Measurements from ENCODE around the gene ZMIZ1. TPM values are rescaled to one million over a fixed set of nuclear protein-coding genes. Genes with fewer than 3 reads are reported as not detected.

The ZMIZ1 gene
- polyA plus RNA-seq, 2 donors: 29.2 to 29.7 TPM

DNA sequence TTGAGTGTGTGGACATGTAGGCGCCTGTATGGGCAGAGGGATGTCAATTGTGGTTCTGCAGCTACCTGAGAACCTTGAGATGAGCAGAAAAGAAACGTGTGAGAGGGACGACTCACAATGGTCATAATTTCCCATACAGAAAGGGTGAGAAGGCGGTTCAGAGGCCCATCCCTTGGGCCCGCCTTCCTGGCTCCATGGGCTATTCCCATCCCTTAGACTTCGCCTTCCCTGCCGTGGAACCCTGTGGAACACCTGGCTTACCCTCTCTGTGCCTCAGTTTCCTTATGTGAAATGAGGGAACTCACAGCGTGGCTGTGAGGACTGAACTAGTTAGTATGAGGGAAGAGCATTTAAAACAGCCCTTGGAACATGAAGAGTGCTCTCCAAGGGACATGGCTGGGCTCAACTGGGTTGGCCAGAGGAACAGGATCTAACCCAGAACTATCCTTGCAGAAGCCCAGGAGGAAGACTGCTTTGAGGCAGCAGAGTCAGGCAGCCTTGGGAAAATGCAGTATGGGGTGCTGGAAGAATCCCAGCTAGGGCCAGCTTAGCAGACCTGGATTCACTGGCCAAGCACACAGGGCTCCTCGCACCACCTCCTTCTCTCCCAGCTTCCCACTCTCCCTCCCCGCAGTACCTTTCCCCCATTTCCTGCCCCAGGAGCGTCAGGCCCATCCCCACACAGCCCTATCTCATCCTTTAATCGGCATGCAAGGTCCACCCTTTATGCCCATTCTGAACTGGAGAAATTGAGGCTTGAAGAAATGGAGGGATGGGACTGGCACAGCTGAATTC is 11.1 kb upstream of the ZMIZ1 start:
- no peak overlapping the region for H3K27ac ChIP-seq (ENCODE audit: low read depth in 2 of 2, low read length in 1 of 2)
- H3K9me3 ChIP-seq (ENCODE audit: control insufficient read depth in 2 of 2, insufficient read depth in 1 of 2, low read depth in 1 of 2, low read length in 1 of 2): no peaks in the 10 kb centered on the region
- no peaks in the 10 kb centered on the region for H3K27me3 ChIP-seq (ENCODE audit: control insufficient read depth in 1 of 2, insufficient read depth in 2 of 2, low read length in 2 of 2)
- no peaks in the 10 kb centered on the region for H3K4me1 ChIP-seq (ENCODE audit: control insufficient read depth in 2 of 2, insufficient read depth in 2 of 2, low read length in 1 of 2)
- H3K36me3 ChIP-seq (ENCODE audit: control insufficient read depth in 2 of 2, insufficient read depth in 2 of 2, low read length in 1 of 2): no peaks in the 10 kb centered on the region
- WGBS, 2 donors: 76 to 80% methylated on average over 12 of the region's 12 CpGs
- H3K4me3 ChIP-seq (ENCODE audit: low read depth in 1 of 2, low read length in 2 of 2): no peak overlapping the region

GRCh38 chr10:79058899-79059841 is 9.6 kb upstream of the ZMIZ1 start:
- no peaks in the 10 kb centered on the region for H3K27me3 ChIP-seq (ENCODE audit: control insufficient read depth in 1 of 2, insufficient read depth in 2 of 2, low read length in 2 of 2)
- peaks cover 0 to 1% of the 10 kb centered on the region in 2 donors for H3K4me1 ChIP-seq (ENCODE audit: control insufficient read depth in 2 of 2, insufficient read depth in 2 of 2, low read length in 1 of 2)
- no peaks in the 10 kb centered on the region for H3K36me3 ChIP-seq (ENCODE audit: control insufficient read depth in 2 of 2, insufficient read depth in 2 of 2, low read length in 1 of 2)
- H3K4me3 ChIP-seq (ENCODE audit: low read depth in 1 of 2, low read length in 2 of 2): no peak overlapping the region
- H3K27ac ChIP-seq (ENCODE audit: low read depth in 2 of 2, low read length in 1 of 2): no peak overlapping the region
- WGBS, 2 donors: 74 to 86% methylated on average over 10 of the region's 10 CpGs
- no peaks in the 10 kb centered on the region for H3K9me3 ChIP-seq (ENCODE audit: control insufficient read depth in 2 of 2, insufficient read depth in 1 of 2, low read depth in 1 of 2, low read length in 1 of 2)

- H3K27ac ChIP-seq (ENCODE audit: low read depth in 2 of 2, low read length in 1 of 2): no peak overlapping the region
- H3K36me3 ChIP-seq (ENCODE audit: control insufficient read depth in 2 of 2, insufficient read depth in 2 of 2, low read length in 1 of 2): no peaks in the 10 kb centered on the region
- H3K27me3 ChIP-seq (ENCODE audit: control insufficient read depth in 1 of 2, insufficient read depth in 2 of 2, low read length in 2 of 2): no peaks in the 10 kb centered on the region
- WGBS, 2 donors: 60 to 82% methylated on average over 11 of the region's 11 CpGs
- no peak overlapping the region for H3K4me3 ChIP-seq (ENCODE audit: low read depth in 1 of 2, low read length in 2 of 2)
- H3K4me1 ChIP-seq (ENCODE audit: control insufficient read depth in 2 of 2, insufficient read depth in 2 of 2, low read length in 1 of 2): peaks cover 0 to 3% of the 10 kb centered on the region in 2 donors
- no peaks in the 10 kb centered on the region for H3K9me3 ChIP-seq (ENCODE audit: control insufficient read depth in 2 of 2, insufficient read depth in 1 of 2, low read depth in 1 of 2, low read length in 1 of 2)
Observed at GRCh38 chr10:79059859-79060379, 8.8 kb upstream of the ZMIZ1 start.

- Histone ChIP-seq H3K27me3 (ENCODE audit: control insufficient read depth in 1 of 2, insufficient read depth in 2 of 2, low read length in 2 of 2) (no peaks in the 10 kb centered on the region), H3K4me3 (ENCODE audit: low read depth in 1 of 2, low read length in 2 of 2) (no peak overlapping the region), H3K27ac (ENCODE audit: low read depth in 2 of 2, low read length in 1 of 2) (no peak overlapping the region), H3K9me3 (ENCODE audit: control insufficient read depth in 2 of 2, insufficient read depth in 1 of 2, low read depth in 1 of 2, low read length in 1 of 2) (no peaks in the 10 kb centered on the region), H3K4me1 (ENCODE audit: control insufficient read depth in 2 of 2, insufficient read depth in 2 of 2, low read length in 1 of 2) (peaks cover 0 to 3% of the 10 kb centered on the region in 2 donors), H3K36me3 (ENCODE audit: control insufficient read depth in 2 of 2, insufficient read depth in 2 of 2, low read length in 1 of 2) (no peaks in the 10 kb centered on the region)
- 81 to 90% methylated on average over 7 of the region's 7 CpGs for WGBS, 2 donors
Observed at GRCh38 chr10:79060641-79061255, 8.0 kb upstream of the ZMIZ1 start.

GRCh38 chr10:79061441-79062315 is 7.1 kb upstream of the ZMIZ1 start:
- 85 to 89% methylated on average over 14 of the region's 14 CpGs for WGBS, 2 donors
- H3K36me3 ChIP-seq (ENCODE audit: control insufficient read depth in 2 of 2, insufficient read depth in 2 of 2, low read length in 1 of 2): no peaks in the 10 kb centered on the region
- no peak overlapping the region for H3K4me3 ChIP-seq (ENCODE audit: low read depth in 1 of 2, low read length in 2 of 2)
- no peak overlapping the region for H3K27ac ChIP-seq (ENCODE audit: low read depth in 2 of 2, low read length in 1 of 2)
- H3K9me3 ChIP-seq (ENCODE audit: control insufficient read depth in 2 of 2, insufficient read depth in 1 of 2, low read depth in 1 of 2, low read length in 1 of 2): no peaks in the 10 kb centered on the region
- no peaks in the 10 kb centered on the region for H3K27me3 ChIP-seq (ENCODE audit: control insufficient read depth in 1 of 2, insufficient read depth in 2 of 2, low read length in 2 of 2)
- peaks cover 0 to 6% of the 10 kb centered on the region in 2 donors for H3K4me1 ChIP-seq (ENCODE audit: control insufficient read depth in 2 of 2, insufficient read depth in 2 of 2, low read length in 1 of 2)

DNA sequence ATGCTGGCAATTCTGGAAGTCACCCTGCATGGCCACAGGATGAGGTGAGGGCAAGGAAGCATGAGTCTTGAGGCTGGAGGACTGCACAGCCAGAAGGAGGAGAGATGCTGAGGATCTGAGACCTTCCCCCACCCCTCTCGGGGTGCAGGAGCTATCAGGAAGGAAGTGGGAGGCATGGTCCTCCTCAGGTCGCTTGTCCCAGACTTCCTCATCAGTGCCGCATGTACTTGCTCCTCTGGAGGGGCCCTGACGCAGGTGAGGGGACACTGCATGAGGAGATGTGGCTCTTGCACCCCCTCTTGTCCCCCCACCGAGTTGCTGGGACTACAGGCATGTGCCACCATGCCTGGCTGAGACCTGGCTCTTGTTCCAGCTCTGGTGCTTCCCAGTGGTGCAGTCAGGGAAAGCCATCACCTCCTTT is 5.7 kb upstream of the ZMIZ1 start:
- Histone ChIP-seq H3K4me1 (ENCODE audit: control insufficient read depth in 2 of 2, insufficient read depth in 2 of 2, low read length in 1 of 2) (peaks cover 2 to 6% of the 10 kb centered on the region in 2 donors), H3K9me3 (ENCODE audit: control insufficient read depth in 2 of 2, insufficient read depth in 1 of 2, low read depth in 1 of 2, low read length in 1 of 2) (no peaks in the 10 kb centered on the region), H3K36me3 (ENCODE audit: control insufficient read depth in 2 of 2, insufficient read depth in 2 of 2, low read length in 1 of 2) (no peaks in the 10 kb centered on the region), H3K4me3 (ENCODE audit: low read depth in 1 of 2, low read length in 2 of 2) (no peak overlapping the region), H3K27me3 (ENCODE audit: control insufficient read depth in 1 of 2, insufficient read depth in 2 of 2, low read length in 2 of 2) (no peaks in the 10 kb centered on the region), H3K27ac (ENCODE audit: low read depth in 2 of 2, low read length in 1 of 2) (no peak overlapping the region)
- 63 to 71% methylated on average over 5 of the region's 5 CpGs for WGBS, 2 donors

GRCh38 chr10:79063661-79064492 is 4.9 kb upstream of the ZMIZ1 start:
- no peaks in the 10 kb centered on the region for H3K36me3 ChIP-seq (ENCODE audit: control insufficient read depth in 2 of 2, insufficient read depth in 2 of 2, low read length in 1 of 2)
- peaks cover 2 to 6% of the 10 kb centered on the region in 2 donors for H3K4me1 ChIP-seq (ENCODE audit: control insufficient read depth in 2 of 2, insufficient read depth in 2 of 2, low read length in 1 of 2)
- no peaks in the 10 kb centered on the region for H3K9me3 ChIP-seq (ENCODE audit: control insufficient read depth in 2 of 2, insufficient read depth in 1 of 2, low read depth in 1 of 2, low read length in 1 of 2)
- no peak overlapping the region for H3K4me3 ChIP-seq (ENCODE audit: low read depth in 1 of 2, low read length in 2 of 2)
- no peak overlapping the region for H3K27ac ChIP-seq (ENCODE audit: low read depth in 2 of 2, low read length in 1 of 2)
- 80 to 87% methylated on average over 8 of the region's 8 CpGs for WGBS, 2 donors
- no peaks in the 10 kb centered on the region for H3K27me3 ChIP-seq (ENCODE audit: control insufficient read depth in 1 of 2, insufficient read depth in 2 of 2, low read length in 2 of 2)

DNA sequence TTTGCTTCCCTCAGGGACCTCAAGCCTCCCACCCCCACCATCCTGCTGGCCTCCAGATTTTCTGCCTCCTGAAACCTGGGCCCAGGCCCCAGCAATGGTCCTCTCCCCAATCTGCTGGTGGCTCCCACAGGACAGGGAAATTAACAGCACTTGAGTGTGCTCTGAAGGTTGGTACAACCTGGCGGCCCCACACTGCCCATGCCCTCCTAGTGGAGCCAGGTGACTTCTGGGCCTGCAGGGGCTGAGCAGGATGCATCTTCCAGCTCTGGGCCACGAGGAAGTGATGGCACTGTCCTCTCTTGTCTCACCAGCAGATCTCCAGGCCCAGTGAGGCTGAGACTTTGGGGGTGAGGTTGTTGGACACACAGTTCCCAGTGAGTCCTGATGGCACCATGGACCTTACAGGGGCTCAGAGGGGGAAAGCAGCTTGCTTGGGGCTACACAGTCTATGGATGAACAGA is 3.6 kb upstream of the ZMIZ1 start:
- Histone ChIP-seq H3K9me3 (ENCODE audit: control insufficient read depth in 2 of 2, insufficient read depth in 1 of 2, low read depth in 1 of 2, low read length in 1 of 2) (no peaks in the 10 kb centered on the region), H3K4me1 (ENCODE audit: control insufficient read depth in 2 of 2, insufficient read depth in 2 of 2, low read length in 1 of 2) (peaks cover 2 to 6% of the 10 kb centered on the region in 2 donors), H3K27me3 (ENCODE audit: control insufficient read depth in 1 of 2, insufficient read depth in 2 of 2, low read length in 2 of 2) (no peaks in the 10 kb centered on the region), H3K4me3 (ENCODE audit: low read depth in 1 of 2, low read length in 2 of 2) (no peak overlapping the region), H3K27ac (ENCODE audit: low read depth in 2 of 2, low read length in 1 of 2) (peak overlapping the region in 1 of 2 donors; percentile 17), H3K36me3 (ENCODE audit: control insufficient read depth in 2 of 2, insufficient read depth in 2 of 2, low read length in 1 of 2) (no peaks in the 10 kb centered on the region)
- 89 to 94% methylated on average over 2 of the region's 2 CpGs for WGBS, 2 donors

All from esophagus (tissue), 2 donors.